ENCODE data around the gene CES2.
"Not testable (repeated sequence)": the region's sequence is repeated elsewhere in the genome, so short reads cannot be mapped to it uniquely, and the experiment has no call there.

The CES2 gene

GRCh38 chr16:66920299-66920590 is 15.1 kb upstream of the CES2 start:
- DNase-seq: no peak

GRCh38 chr16:66920924-66921680 is 14.2 kb upstream of the CES2 start:
- no peak for DNase-seq

GRCh38 chr16:66921729-66922450 is 13.4 kb upstream of the CES2 start:
- DNase-seq: no peak

- DNase-seq: no peak
Measured at GRCh38 chr16:66923247-66923731, 12.0 kb upstream of the CES2 start.

GRCh38 chr16:66923866-66924265 is 11.4 kb upstream of the CES2 start:
- no peak for DNase-seq

GRCh38 chr16:66924527-66925321 is 10.6 kb upstream of the CES2 start:
- no peak for DNase-seq

GRCh38 chr16:66925322-66925840 is 9.9 kb upstream of the CES2 start, which contains the start of gene RRAD:
Gene RRAD, minus strand, starts transcription at chr16:66925535. Its CDS starts 356 bp downstream, at chr16:66925179.
- DNase-seq: peak in 1 of 2 donors; percentile 35

GRCh38 chr16:66926171-66926947 is 9.0 kb upstream of the CES2 start:
- DNase-seq: no peak

GRCh38 chr16:66926961-66927436 is 8.3 kb upstream of the CES2 start:
- DNase-seq: no peak

- no peak for DNase-seq
Measured at GRCh38 chr16:66927918-66928649, 7.2 kb upstream of the CES2 start.

GRCh38 chr16:66928702-66929388 is 6.5 kb upstream of the CES2 start:
- no peak for DNase-seq

GRCh38 chr16:66930189-66930588 is 5.1 kb upstream of the CES2 start:
- no peak for DNase-seq

GRCh38 chr16:66931665-66932064 is 3.7 kb upstream of the CES2 start:
- no peak for DNase-seq

GRCh38 chr16:66932076-66932475 is 3.2 kb upstream of the CES2 start:
- DNase-seq: no peak

- no peak for DNase-seq
Measured at GRCh38 chr16:66933776-66934137, 1.6 kb upstream of the CES2 start.

GRCh38 chr16:66934138-66934838 is 1.0 kb upstream of the CES2 start, which contains the start of gene CIAO2B:
Gene CIAO2B, minus strand, starts transcription at chr16:66934402. Its CDS starts 38 bp downstream, at chr16:66934364.
- DNase-seq: peak; percentile 57 to 74

GRCh38 chr16:66934839-66935313 is 440 bp upstream of the CES2 start:
- not testable (repeated sequence) for DNase-seq

- no peak for DNase-seq
Measured at GRCh38 chr16:66936462-66936861, 1.1 kb downstream of the CES2 start.

GRCh38 chr16:66936889-66937554 is 1.7 kb downstream of the CES2 start:
- no peak for DNase-seq

All from bone marrow (tissue), 2 donors.